SK-N-SH treated with all-trans-retinoic acid at 6 μM for 48 hours (cell line): ENCODE results near the gene TSBP1.

Experiments
- BACH2 ChIP-seq: fragments of 250-450 bp; sonication (Bioruptor Pico); IDR thresholded peaks from 2 replicates; pipeline ENCODE4 v1.9.0; 2021; ENCODE audit warnings: mild to moderate bottlenecking, borderline replicate concordance
- CSRNP3 ChIP-seq: fragments of 250-450 bp; sonication (Bioruptor Pico); IDR thresholded peaks from 2 replicates; pipeline ENCODE4 v1.5.1; 2021; ENCODE audit warnings: mild to moderate bottlenecking, moderate library complexity
- ISL1 ChIP-seq: fragments of 250-450 bp; sonication (Bioruptor Pico); IDR thresholded peaks from 2 replicates; pipeline ENCODE4 v2.1.2; 2022; ENCODE audit warnings: mild to moderate bottlenecking, moderate library complexity
- POU6F1 ChIP-seq: fragments of 250-450 bp; sonication (Bioruptor Pico); IDR thresholded peaks from 2 replicates; pipeline ENCODE4 v1.8.0; 2021; ENCODE audit warnings: low read depth, mild to moderate bottlenecking, moderate library complexity, borderline replicate concordance
- TOX ChIP-seq: fragments of 250-450 bp; sonication (Bioruptor Pico); IDR thresholded peaks from 2 replicates; pipeline ENCODE4 v1.8.0; 2021; ENCODE audit warnings: mild to moderate bottlenecking, moderate library complexity, borderline replicate concordance
- ZFP30 ChIP-seq: fragments of 450-650 bp; formaldehyde crosslinking; IDR thresholded peaks from 2 replicates; pipeline ENCODE4 v1.5.0; 2022; ENCODE audit warnings: mild to moderate bottlenecking, moderate library complexity
- ZNF565 ChIP-seq: fragments of 450-650 bp; formaldehyde crosslinking; conservative IDR thresholded peaks from 2 replicates; pipeline ENCODE4 v1.5.0; 2020; ENCODE audit warnings: low read depth, mild to moderate bottlenecking, moderate library complexity
- TF ChIP-seq, protein P1 (sequence below): fragments of 250-450 bp; sonication (Bioruptor Pico); IDR thresholded peaks from 2 replicates; pipeline ENCODE4 v1.8.0; 2020; ENCODE audit warnings: mild to moderate bottlenecking, moderate library complexity, borderline replicate concordance

DNA sequence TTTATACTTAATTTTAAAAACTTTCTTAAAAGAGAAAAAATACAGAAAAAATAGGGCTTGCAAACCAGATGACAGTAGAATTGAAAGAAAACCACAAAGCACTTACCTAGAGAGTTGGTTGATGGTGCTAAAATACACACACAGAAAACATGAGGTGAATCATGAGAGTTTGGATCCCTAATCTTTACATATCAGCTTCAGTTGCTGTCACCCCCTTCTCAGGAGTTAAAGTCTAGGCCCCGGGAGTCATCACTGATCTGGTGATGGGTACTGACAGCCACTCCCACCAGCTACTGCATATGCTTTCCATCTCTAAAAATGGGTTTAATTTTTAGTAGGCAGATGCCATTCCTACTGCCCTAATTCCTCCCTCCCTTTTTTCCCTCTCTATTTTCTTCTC lies 16.7 kb downstream of the TSBP1 start:
- TF ChIP-seq POU6F1 (CRISPR knock-in tag) = no peak
- no peak for TF ChIP-seq ZNF565
- no peak for TF ChIP-seq TOX (CRISPR knock-in tag)
- TF ChIP-seq ISL1 (CRISPR knock-in tag) = no peak
- no peak for TF ChIP-seq CSRNP3
- TF ChIP-seq ZFP30 = no peak
- TF ChIP-seq, protein P1, sequence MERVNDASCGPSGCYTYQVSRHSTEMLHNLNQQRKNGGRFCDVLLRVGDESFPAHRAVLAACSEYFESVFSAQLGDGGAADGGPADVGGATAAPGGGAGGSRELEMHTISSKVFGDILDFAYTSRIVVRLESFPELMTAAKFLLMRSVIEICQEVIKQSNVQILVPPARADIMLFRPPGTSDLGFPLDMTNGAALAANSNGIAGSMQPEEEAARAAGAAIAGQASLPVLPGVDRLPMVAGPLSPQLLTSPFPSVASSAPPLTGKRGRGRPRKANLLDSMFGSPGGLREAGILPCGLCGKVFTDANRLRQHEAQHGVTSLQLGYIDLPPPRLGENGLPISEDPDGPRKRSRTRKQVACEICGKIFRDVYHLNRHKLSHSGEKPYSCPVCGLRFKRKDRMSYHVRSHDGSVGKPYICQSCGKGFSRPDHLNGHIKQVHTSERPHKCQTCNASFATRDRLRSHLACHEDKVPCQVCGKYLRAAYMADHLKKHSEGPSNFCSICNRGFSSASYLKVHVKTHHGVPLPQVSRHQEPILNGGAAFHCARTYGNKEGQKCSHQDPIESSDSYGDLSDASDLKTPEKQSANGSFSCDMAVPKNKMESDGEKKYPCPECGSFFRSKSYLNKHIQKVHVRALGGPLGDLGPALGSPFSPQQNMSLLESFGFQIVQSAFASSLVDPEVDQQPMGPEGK (CRISPR knock-in tag) = no peak
- no peak for TF ChIP-seq BACH2 (CRISPR knock-in tag)
